A673 (cell line): ENCODE results near the gene AFF2.

Experiments
- EZH2 ChIP-seq: fragments of 200-600 bp; sonication (generic); IDR thresholded peaks from 2 replicates; pipeline ENCODE4 v1.6.1; 2017; ENCODE audit warnings: borderline replicate concordance, low read depth, mild to moderate bottlenecking, mixed read lengths, antibody characterized with exemption, low read length; ENCODE audit not compliant: poor library complexity, severe bottlenecking
- TF ChIP-seq, protein P1 (sequence below): fragments of 300-800, 200-600 bp; sonication (generic); conservative IDR thresholded peaks from 2 replicates; pipeline ENCODE4 v1.5.1; 2017; ENCODE audit warnings: low read depth, mild to moderate bottlenecking, antibody characterized with exemption, low read length, moderate library complexity, mixed read lengths

DNA sequence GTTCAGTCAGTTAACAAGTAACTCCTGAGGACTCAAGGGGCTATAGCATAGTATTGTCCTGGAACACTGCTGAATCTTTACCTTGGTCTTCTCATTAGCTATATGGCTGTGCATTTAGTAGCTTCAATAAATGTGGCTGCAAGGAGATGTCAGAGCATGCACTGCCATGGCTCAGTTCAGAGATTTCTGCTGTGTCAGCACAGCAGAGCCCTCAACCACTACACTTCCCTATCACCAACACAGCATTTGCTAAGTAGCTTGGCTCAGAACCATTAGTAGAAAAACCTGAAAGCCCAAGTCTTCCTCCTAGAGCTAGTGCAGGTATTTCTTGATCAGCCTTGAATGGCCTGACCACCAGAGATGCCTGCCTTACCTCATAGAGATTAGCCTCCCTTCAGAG lies 538.6 kb downstream of the AFF2 start:
- TF ChIP-seq, protein P1, sequence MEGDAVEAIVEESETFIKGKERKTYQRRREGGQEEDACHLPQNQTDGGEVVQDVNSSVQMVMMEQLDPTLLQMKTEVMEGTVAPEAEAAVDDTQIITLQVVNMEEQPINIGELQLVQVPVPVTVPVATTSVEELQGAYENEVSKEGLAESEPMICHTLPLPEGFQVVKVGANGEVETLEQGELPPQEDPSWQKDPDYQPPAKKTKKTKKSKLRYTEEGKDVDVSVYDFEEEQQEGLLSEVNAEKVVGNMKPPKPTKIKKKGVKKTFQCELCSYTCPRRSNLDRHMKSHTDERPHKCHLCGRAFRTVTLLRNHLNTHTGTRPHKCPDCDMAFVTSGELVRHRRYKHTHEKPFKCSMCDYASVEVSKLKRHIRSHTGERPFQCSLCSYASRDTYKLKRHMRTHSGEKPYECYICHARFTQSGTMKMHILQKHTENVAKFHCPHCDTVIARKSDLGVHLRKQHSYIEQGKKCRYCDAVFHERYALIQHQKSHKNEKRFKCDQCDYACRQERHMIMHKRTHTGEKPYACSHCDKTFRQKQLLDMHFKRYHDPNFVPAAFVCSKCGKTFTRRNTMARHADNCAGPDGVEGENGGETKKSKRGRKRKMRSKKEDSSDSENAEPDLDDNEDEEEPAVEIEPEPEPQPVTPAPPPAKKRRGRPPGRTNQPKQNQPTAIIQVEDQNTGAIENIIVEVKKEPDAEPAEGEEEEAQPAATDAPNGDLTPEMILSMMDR: no peak
- TF ChIP-seq EZH2: no peak
